GM18520 (cell line): ENCODE measurements around the gene PALM2AKAP2.
"Not testable (repeated sequence)": the region's sequence is repeated elsewhere in the genome, so short reads cannot be mapped to it uniquely, and the experiment has no call there.

ENCODE experiments used
- ATAC-seq: cut with Tn5 transposase; IDR thresholded peaks from one replicate; pipeline ENCODE4 v1.9.1; 2021; ENCODE audit not compliant: unreplicated experiment

Gene PALM2AKAP2

GRCh38 chr9:109802491-109802890 is 22.5 kb downstream of the PALM2AKAP2 start:
- no peak for ATAC-seq

- no peak for ATAC-seq
Observed at GRCh38 chr9:109805050-109805449, 25.1 kb downstream of the PALM2AKAP2 start.

GRCh38 chr9:109806506-109807115 is 26.6 kb downstream of the PALM2AKAP2 start:
- ATAC-seq = no peak

- no peak for ATAC-seq
Observed at GRCh38 chr9:109811876-109812275, 31.9 kb downstream of the PALM2AKAP2 start.

GRCh38 chr9:109812331-109812730 is 32.3 kb downstream of the PALM2AKAP2 start:
- ATAC-seq = no peak

- no peak for ATAC-seq
Observed at GRCh38 chr9:109812818-109813281, 32.9 kb downstream of the PALM2AKAP2 start.

- no peak for ATAC-seq
Observed at GRCh38 chr9:109813303-109813702, 33.3 kb downstream of the PALM2AKAP2 start.

- no peak for ATAC-seq
Observed at GRCh38 chr9:109813829-109814228, 33.8 kb downstream of the PALM2AKAP2 start.

GRCh38 chr9:109815366-109815947 is 35.5 kb downstream of the PALM2AKAP2 start:
- no peak for ATAC-seq

- no peak for ATAC-seq
Observed at GRCh38 chr9:109816490-109816889, 36.5 kb downstream of the PALM2AKAP2 start.

- no peak for ATAC-seq
Observed at GRCh38 chr9:109817146-109817845, 37.3 kb downstream of the PALM2AKAP2 start.

GRCh38 chr9:109817846-109818472 is 38.0 kb downstream of the PALM2AKAP2 start:
- ATAC-seq = no peak

- no peak for ATAC-seq
Observed at GRCh38 chr9:109821711-109822110, 41.7 kb downstream of the PALM2AKAP2 start.

- ATAC-seq = not testable (repeated sequence)
Observed at GRCh38 chr9:109825383-109825782, 45.4 kb downstream of the PALM2AKAP2 start.

GRCh38 chr9:109826559-109826958 is 46.6 kb downstream of the PALM2AKAP2 start:
- ATAC-seq = no peak

- no peak for ATAC-seq
Observed at GRCh38 chr9:109828254-109828653, 48.3 kb downstream of the PALM2AKAP2 start.
